ENCODE data around the gene NMNAT2. TPM values are rescaled to one million over a fixed set of nuclear protein-coding genes. Genes with fewer than 3 reads are reported as not detected.

The NMNAT2 gene
- total RNA-seq, 1 donor from 2014 or later = 0.50 TPM

DNA sequence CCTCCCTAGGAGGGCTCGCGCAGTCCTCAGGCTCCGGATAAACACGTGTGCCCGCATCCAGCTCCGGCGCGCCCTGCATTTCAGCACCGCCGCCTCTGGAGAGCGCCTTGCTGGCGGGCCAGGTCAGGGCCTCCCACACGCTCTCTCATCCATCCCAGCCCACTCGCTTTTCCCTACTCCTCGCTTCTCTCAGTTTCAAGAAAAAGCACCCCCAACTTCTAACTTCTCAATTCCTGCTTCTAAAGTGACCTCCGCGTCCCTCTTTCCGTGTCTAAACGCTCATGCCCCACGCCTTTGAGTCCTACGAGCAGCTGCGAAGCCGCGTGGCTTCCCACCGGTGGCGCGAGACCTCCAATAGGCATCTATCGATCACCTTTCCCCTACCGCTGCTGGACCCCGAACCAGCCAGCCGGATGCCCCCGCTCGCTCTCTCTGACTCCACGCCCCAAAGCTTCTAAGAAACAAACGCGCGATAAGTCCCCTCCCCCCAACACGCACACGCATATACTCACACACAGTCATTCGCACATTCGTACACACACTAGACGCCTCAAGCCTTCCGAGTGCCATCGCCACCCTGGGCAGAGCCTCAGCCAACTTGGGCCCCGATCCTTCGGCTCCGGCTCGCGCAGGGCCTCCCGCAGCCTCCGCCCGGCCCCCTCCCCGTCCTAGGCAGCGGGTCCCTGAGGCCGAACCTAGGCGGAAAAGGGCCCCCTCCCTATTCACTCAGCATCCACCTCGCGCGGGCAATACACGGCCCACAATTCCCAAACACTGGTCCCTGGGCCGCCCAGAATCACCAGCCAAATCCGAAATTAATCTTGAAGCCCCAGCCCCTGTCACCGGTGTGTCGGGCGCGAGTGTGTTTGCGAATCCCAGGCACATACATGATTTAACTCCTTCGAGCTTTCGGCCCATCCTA, 1.1 kb downstream of the NMNAT2 start:
- Histone ChIP-seq H3K36me3 (ENCODE audit: insufficient read depth, low read length) (no peaks in the 10 kb centered on the region), H4K20me1 (ENCODE audit: insufficient read depth, low read length) (peaks cover 4% of the 10 kb centered on the region), H3K27ac (ENCODE audit: low read depth, low read length) (no peak overlapping the region), H3K4me3 (ENCODE audit: insufficient read depth, low read depth, low read length) (peak overlapping the region; percentile 46), H3K4me2 (ENCODE audit: low read length) (peak overlapping the region; percentile 96), H3K4me1 (ENCODE audit: insufficient read depth, low read length) (peaks cover 16% of the 10 kb centered on the region), H3K79me2 (ENCODE audit: insufficient read depth, low read length) (no peaks in the 10 kb centered on the region), H2AFZ (ENCODE audit: low read depth, low read length) (peak overlapping the region; percentile 43), H3K9ac (ENCODE audit: low read length) (no peak overlapping the region), H3K27me3 (ENCODE audit: insufficient read depth, low read length) (peaks cover 48% of the 10 kb centered on the region), H3K9me3 (ENCODE audit: insufficient read depth, low read depth, low read length) (no peaks in the 10 kb centered on the region)
- Mint-ChIP-seq H3K4me1 (ENCODE audit: low read depth, unreplicated experiment) (peaks cover 8% of the 10 kb centered on the region), H3K27ac (ENCODE audit: unreplicated experiment) (no peak overlapping the region), H3K4me3 (ENCODE audit: unreplicated experiment) (peak overlapping the region; percentile 85), H3K36me3 (ENCODE audit: low read depth, unreplicated experiment) (no peaks in the 10 kb centered on the region), H3K9me3 (ENCODE audit: unreplicated experiment) (peaks cover 2% of the 10 kb centered on the region), H3K27me3 (ENCODE audit: low read depth, unreplicated experiment) (peaks cover 48% of the 10 kb centered on the region)
- DNase-seq (ENCODE audit: low read depth) = peak; percentile 37
- FAIRE-seq = no peak
- peak; percentile 86 for TF ChIP-seq EZH2 (IDR thresholded peaks at IDR 0.05; ENCODE audit: insufficient read depth, low read length)
- TF ChIP-seq, protein P1, sequence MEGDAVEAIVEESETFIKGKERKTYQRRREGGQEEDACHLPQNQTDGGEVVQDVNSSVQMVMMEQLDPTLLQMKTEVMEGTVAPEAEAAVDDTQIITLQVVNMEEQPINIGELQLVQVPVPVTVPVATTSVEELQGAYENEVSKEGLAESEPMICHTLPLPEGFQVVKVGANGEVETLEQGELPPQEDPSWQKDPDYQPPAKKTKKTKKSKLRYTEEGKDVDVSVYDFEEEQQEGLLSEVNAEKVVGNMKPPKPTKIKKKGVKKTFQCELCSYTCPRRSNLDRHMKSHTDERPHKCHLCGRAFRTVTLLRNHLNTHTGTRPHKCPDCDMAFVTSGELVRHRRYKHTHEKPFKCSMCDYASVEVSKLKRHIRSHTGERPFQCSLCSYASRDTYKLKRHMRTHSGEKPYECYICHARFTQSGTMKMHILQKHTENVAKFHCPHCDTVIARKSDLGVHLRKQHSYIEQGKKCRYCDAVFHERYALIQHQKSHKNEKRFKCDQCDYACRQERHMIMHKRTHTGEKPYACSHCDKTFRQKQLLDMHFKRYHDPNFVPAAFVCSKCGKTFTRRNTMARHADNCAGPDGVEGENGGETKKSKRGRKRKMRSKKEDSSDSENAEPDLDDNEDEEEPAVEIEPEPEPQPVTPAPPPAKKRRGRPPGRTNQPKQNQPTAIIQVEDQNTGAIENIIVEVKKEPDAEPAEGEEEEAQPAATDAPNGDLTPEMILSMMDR (IDR thresholded peaks at IDR 0.05; ENCODE audit: insufficient read depth, low read depth, low read length) = no peak

DNA sequence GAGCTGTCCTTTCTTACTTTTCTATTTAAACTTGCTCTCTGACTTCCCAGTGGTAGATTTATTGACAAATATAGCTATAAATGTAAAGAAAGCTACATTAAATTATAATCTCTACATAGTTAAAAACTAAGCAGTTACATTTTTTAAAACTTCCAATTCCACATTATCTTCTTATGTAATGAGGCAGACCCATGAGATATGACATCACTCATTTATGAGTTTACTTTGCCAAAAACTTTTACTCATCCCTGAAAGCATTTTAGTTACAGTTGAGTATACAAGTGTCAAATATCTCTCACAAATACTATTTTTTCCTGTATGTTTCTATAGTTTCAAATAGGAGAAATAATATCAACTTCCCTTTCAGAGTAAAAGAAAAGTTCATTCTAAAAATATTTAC, 3.8 kb downstream of the NMNAT2 start:
- Mint-ChIP-seq H3K36me3 (ENCODE audit: low read depth, unreplicated experiment) (no peaks in the 10 kb centered on the region), H3K9me3 (ENCODE audit: unreplicated experiment) (peaks cover 2% of the 10 kb centered on the region), H3K4me1 (ENCODE audit: low read depth, unreplicated experiment) (peaks cover 8% of the 10 kb centered on the region), H3K27me3 (ENCODE audit: low read depth, unreplicated experiment) (peaks cover 37% of the 10 kb centered on the region), H3K4me3 (ENCODE audit: unreplicated experiment) (no peak overlapping the region), H3K27ac (ENCODE audit: unreplicated experiment) (no peak overlapping the region)
- H4K20me1 ChIP-seq (ENCODE audit: insufficient read depth, low read length) = peaks cover 4% of the 10 kb centered on the region
- H2AFZ ChIP-seq (ENCODE audit: low read depth, low read length) = no peak overlapping the region
- no peak overlapping the region for H3K27ac ChIP-seq (ENCODE audit: low read depth, low read length)
- DNase-seq (ENCODE audit: low read depth) (no peak), FAIRE-seq (no peak)
- peaks cover 36% of the 10 kb centered on the region for H3K27me3 ChIP-seq (ENCODE audit: insufficient read depth, low read length)
- peaks cover 16% of the 10 kb centered on the region for H3K4me1 ChIP-seq (ENCODE audit: insufficient read depth, low read length)
- H3K4me2 ChIP-seq (ENCODE audit: low read length) = no peak overlapping the region
- H3K79me2 ChIP-seq (ENCODE audit: insufficient read depth, low read length) = no peaks in the 10 kb centered on the region
- TF ChIP-seq EZH2 (IDR thresholded peaks at IDR 0.05; ENCODE audit: insufficient read depth, low read length) = no peak
- TF ChIP-seq, protein P1 (IDR thresholded peaks at IDR 0.05; ENCODE audit: insufficient read depth, low read depth, low read length) = no peak
- H3K4me3 ChIP-seq (ENCODE audit: insufficient read depth, low read depth, low read length) = no peak overlapping the region
- no peaks in the 10 kb centered on the region for H3K36me3 ChIP-seq (ENCODE audit: insufficient read depth, low read length)
- H3K9me3 ChIP-seq (ENCODE audit: insufficient read depth, low read depth, low read length) = no peaks in the 10 kb centered on the region
- H3K9ac ChIP-seq (ENCODE audit: low read length) = no peak overlapping the region

DNA sequence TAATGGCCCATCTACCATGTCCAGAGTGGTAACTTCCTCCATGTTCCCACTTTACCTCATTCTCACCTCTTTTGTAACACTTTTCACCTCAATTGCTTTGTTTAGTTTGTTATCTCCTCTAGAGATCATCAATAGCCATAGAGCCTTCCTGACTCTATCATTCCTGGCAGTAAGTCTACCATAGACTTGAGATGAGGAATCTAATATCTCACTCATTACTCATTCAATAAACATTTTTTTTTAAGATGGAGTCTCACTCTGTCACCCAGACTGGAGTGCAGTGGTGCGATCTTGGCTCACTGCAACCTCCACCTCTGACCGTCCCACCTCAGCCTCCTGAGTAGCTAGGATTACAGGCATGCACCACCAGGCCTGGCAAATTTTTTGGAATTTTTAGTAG, 7.1 kb downstream of the NMNAT2 start:
- Histone ChIP-seq H3K4me2 (ENCODE audit: low read length) (no peak overlapping the region), H3K9me3 (ENCODE audit: insufficient read depth, low read depth, low read length) (no peaks in the 10 kb centered on the region), H3K36me3 (ENCODE audit: insufficient read depth, low read length) (no peaks in the 10 kb centered on the region), H3K27me3 (ENCODE audit: insufficient read depth, low read length) (peaks cover 14% of the 10 kb centered on the region), H3K79me2 (ENCODE audit: insufficient read depth, low read length) (no peaks in the 10 kb centered on the region), H3K4me1 (ENCODE audit: insufficient read depth, low read length) (no peaks in the 10 kb centered on the region), H3K27ac (ENCODE audit: low read depth, low read length) (no peak overlapping the region), H3K9ac (ENCODE audit: low read length) (no peak overlapping the region), H2AFZ (ENCODE audit: low read depth, low read length) (no peak overlapping the region), H3K4me3 (ENCODE audit: insufficient read depth, low read depth, low read length) (no peak overlapping the region), H4K20me1 (ENCODE audit: insufficient read depth, low read length) (no peaks in the 10 kb centered on the region)
- Mint-ChIP-seq H3K4me3 (ENCODE audit: unreplicated experiment) (no peak overlapping the region), H3K36me3 (ENCODE audit: low read depth, unreplicated experiment) (no peaks in the 10 kb centered on the region), H3K27me3 (ENCODE audit: low read depth, unreplicated experiment) (peaks cover 8% of the 10 kb centered on the region), H3K9me3 (ENCODE audit: unreplicated experiment) (no peaks in the 10 kb centered on the region), H3K27ac (ENCODE audit: unreplicated experiment) (no peak overlapping the region), H3K4me1 (ENCODE audit: low read depth, unreplicated experiment) (no peaks in the 10 kb centered on the region)
- no peak for FAIRE-seq
- no peak for DNase-seq (ENCODE audit: low read depth)
- no peak for TF ChIP-seq EZH2 (IDR thresholded peaks at IDR 0.05; ENCODE audit: insufficient read depth, low read length)
- TF ChIP-seq, protein P1 (IDR thresholded peaks at IDR 0.05; ENCODE audit: insufficient read depth, low read depth, low read length) = no peak
